GM19193 (cell line): Measurements from ENCODE around the gene PTTG1IP2.

ENCODE experiments used
- POLR2A ChIP-seq: IDR thresholded peaks from 4 replicates; pipeline ENCODE4 v1.6.1; 2011; ENCODE audit not compliant: insufficient read depth, insufficient read length; ENCODE audit errors: extremely low read depth

PTTG1IP2 gene

GRCh38 chr7:90472805-90473540, 3.5 kb downstream of the PTTG1IP2 start:
- TF ChIP-seq POLR2A, result no peak

GRCh38 chr7:90473814-90474213, 4.4 kb downstream of the PTTG1IP2 start:
- TF ChIP-seq POLR2A, result no peak

- TF ChIP-seq POLR2A, result no peak
Measured at GRCh38 chr7:90474284-90475210, 5.1 kb downstream of the PTTG1IP2 start.

- TF ChIP-seq POLR2A, result no peak
Measured at GRCh38 chr7:90483251-90483650, 13.8 kb downstream of the PTTG1IP2 start.

- TF ChIP-seq POLR2A, result no peak
Measured at GRCh38 chr7:90484706-90485105, 15.3 kb downstream of the PTTG1IP2 start.

- TF ChIP-seq POLR2A, result no peak
Measured at GRCh38 chr7:90485734-90486316, 16.4 kb downstream of the PTTG1IP2 start.

GRCh38 chr7:90487808-90488207, 18.4 kb downstream of the PTTG1IP2 start:
- TF ChIP-seq POLR2A, result no peak

- TF ChIP-seq POLR2A, result no peak
Measured at GRCh38 chr7:90488220-90488619, 18.8 kb downstream of the PTTG1IP2 start.

GRCh38 chr7:90492250-90492649, 22.8 kb downstream of the PTTG1IP2 start:
- no peak for TF ChIP-seq POLR2A

- TF ChIP-seq POLR2A, result no peak
Measured at GRCh38 chr7:90495241-90495640, 25.8 kb downstream of the PTTG1IP2 start.

- TF ChIP-seq POLR2A, result no peak
Measured at GRCh38 chr7:90502539-90502938, 33.1 kb downstream of the PTTG1IP2 start.

GRCh38 chr7:90503367-90503766, 33.9 kb downstream of the PTTG1IP2 start:
- no peak for TF ChIP-seq POLR2A

- no peak for TF ChIP-seq POLR2A
Measured at GRCh38 chr7:90507692-90508091, 38.3 kb downstream of the PTTG1IP2 start.

GRCh38 chr7:90511776-90512175, 42.3 kb downstream of the PTTG1IP2 start:
- no peak for TF ChIP-seq POLR2A

- TF ChIP-seq POLR2A, result no peak
Measured at GRCh38 chr7:90512821-90513254, 43.4 kb downstream of the PTTG1IP2 start.
